ENCODE data around the gene LHFPL2.

DNA sequence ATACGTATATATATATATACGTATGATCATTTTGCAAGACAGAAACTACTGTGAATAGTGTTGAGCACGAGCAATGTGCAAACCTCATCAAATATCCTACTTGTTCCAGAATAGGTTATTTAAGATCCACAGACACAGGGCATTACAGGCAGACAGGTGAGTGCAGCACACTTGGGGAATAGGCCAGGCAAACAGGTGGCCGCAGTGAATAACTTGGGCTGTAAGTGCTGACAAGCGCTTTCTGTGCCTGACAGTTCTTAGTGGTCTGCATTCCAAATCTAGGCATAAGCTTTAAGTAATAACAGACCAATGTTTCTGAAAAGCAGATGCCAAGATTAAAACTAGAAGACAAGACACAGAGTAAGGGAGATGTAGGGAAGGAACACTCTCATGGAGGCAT lies 77.9 kb downstream of the LHFPL2 start:
- TF ChIP-seq, protein P1, sequence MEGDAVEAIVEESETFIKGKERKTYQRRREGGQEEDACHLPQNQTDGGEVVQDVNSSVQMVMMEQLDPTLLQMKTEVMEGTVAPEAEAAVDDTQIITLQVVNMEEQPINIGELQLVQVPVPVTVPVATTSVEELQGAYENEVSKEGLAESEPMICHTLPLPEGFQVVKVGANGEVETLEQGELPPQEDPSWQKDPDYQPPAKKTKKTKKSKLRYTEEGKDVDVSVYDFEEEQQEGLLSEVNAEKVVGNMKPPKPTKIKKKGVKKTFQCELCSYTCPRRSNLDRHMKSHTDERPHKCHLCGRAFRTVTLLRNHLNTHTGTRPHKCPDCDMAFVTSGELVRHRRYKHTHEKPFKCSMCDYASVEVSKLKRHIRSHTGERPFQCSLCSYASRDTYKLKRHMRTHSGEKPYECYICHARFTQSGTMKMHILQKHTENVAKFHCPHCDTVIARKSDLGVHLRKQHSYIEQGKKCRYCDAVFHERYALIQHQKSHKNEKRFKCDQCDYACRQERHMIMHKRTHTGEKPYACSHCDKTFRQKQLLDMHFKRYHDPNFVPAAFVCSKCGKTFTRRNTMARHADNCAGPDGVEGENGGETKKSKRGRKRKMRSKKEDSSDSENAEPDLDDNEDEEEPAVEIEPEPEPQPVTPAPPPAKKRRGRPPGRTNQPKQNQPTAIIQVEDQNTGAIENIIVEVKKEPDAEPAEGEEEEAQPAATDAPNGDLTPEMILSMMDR (IDR thresholded peaks at IDR 0.05): no peak
- TF ChIP-seq POLR2AphosphoS5 (IDR thresholded peaks at IDR 0.05): no peak

Measured in prostate gland (tissue), 2 donors.